SH-SY5Y (cell line): Measurements from ENCODE around the gene CAMTA1.

Source experiments
- GATA2 ChIP-seq: IDR thresholded peaks from 2 replicates; pipeline ENCODE4 v1.6.1; 2011; ENCODE audit warnings: mild to moderate bottlenecking, low read depth, low read length
- GATA3 ChIP-seq: IDR thresholded peaks from 2 replicates; pipeline ENCODE4 v1.6.1; 2011; ENCODE audit warnings: low read depth, mild to moderate bottlenecking, low read length, moderate library complexity

DNA sequence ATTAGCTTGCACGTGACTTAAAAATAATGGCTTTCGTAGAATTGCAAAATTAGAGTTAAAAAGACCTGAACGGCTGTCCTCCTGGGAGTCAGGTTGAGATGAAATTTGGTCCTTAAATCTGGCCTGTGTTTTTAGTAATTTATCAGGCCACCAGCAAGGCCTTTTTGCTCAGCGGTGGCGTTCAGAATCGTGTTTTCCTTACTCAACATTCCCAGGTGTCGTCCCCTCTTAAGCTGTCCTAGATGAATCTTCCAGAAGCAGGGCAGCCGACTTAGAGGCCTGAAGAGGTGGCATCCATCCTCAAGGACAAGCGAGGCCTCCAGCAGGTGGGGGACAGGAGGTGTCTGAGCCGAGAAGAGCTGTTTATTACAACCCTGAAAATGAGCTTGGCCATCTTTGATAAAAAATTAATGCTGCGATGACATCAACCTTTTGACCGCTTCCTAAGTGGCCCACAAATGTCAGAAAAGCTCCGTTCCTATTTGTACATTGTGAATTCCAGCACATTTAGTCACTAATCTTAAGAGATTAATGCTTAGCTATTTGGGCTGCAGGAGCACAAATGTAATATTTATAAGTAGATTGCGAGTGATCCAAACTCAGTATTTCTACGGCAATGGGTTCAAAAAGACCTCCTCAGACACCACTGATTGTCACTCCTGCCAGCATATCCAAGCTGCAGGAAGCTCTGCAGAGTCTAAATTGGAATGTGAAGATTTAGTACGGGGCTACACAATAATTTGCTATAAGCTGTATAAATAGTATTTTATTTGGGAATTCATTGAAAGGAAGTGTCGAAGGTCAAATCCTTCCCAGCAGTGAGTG lies 641.7 kb downstream of the CAMTA1 start:
- TF ChIP-seq GATA2 (no peak), GATA3 (no peak)
